ENCODE data around the gene ZNF799. TPM values are rescaled to one million over a fixed set of nuclear protein-coding genes. Genes with fewer than 3 reads are reported as not detected.
A peak's percentile ranks its signal among the peaks of the same experiment; 100 is the strongest.
"Not testable (repeated sequence)": the region's sequence is repeated elsewhere in the genome, so short reads cannot be mapped to it uniquely, and the experiment has no call there.

ZNF799 gene
- total RNA-seq, 1 donor = 3.3 TPM

GRCh38 chr19:12365236-12366162, 35.6 kb downstream of the ZNF799 start, which contains the start of gene ZNF442:
ZNF442 (minus strand) TSS chr19:12365683; CDS start chr19:12363631, 2,052 bp downstream.
- peak; percentile 66 for TF ChIP-seq CTCF (IDR thresholded peaks at IDR 0.05; ENCODE audit: extremely low read depth, low read depth, low read length)
- H3K4me2 ChIP-seq (ENCODE audit: insufficient read depth, low read length) = peak within 1 kb of the TSS; percentile 81
- no peaks in the 10 kb centered on the region for H4K20me1 ChIP-seq (ENCODE audit: insufficient read depth, low read length)
- peak within 1 kb of the TSS; percentile 84 for H3K27ac ChIP-seq (ENCODE audit: low read depth, low read length)
- peaks cover 11% of the 10 kb centered on the region for H3K79me2 ChIP-seq (ENCODE audit: insufficient read depth, low read length)
- DNase-seq (ENCODE audit: insufficient read length, low spot score, missing footprints) = peak; percentile 99
- peak within 1 kb of the TSS; percentile 94 for H2AFZ ChIP-seq (ENCODE audit: low read length)
- no peaks in the 10 kb centered on the region for H3K27me3 ChIP-seq (ENCODE audit: insufficient read depth, low read length)
- H3K4me3 ChIP-seq (ENCODE audit: insufficient read depth, low read length) = peak within 1 kb of the TSS; percentile 81
- no peaks in the 10 kb centered on the region for H3K36me3 ChIP-seq (ENCODE audit: insufficient read depth, low read length)
- peaks cover 10% of the 10 kb centered on the region for H3K4me1 ChIP-seq (ENCODE audit: insufficient read depth, low read length)
- no peaks in the 10 kb centered on the region for H3K9me3 ChIP-seq (ENCODE audit: low read depth, low read length)

GRCh38 chr19:12364391-12365235, 36.5 kb downstream of the ZNF799 start:
- Histone ChIP-seq H3K36me3 (ENCODE audit: insufficient read depth, low read length) (no peaks in the 10 kb centered on the region), H3K79me2 (ENCODE audit: insufficient read depth, low read length) (peaks cover 11% of the 10 kb centered on the region), H3K4me1 (ENCODE audit: insufficient read depth, low read length) (peaks cover 10% of the 10 kb centered on the region), H3K4me3 (ENCODE audit: insufficient read depth, low read length) (peak overlapping the region; percentile 81), H3K27me3 (ENCODE audit: insufficient read depth, low read length) (no peaks in the 10 kb centered on the region), H2AFZ (ENCODE audit: low read length) (peak overlapping the region; percentile 94), H3K9me3 (ENCODE audit: low read depth, low read length) (no peaks in the 10 kb centered on the region), H4K20me1 (ENCODE audit: insufficient read depth, low read length) (no peaks in the 10 kb centered on the region), H3K27ac (ENCODE audit: low read depth, low read length) (peak overlapping the region; percentile 84), H3K4me2 (ENCODE audit: insufficient read depth, low read length) (peak overlapping the region; percentile 81)
- no peak for TF ChIP-seq CTCF (IDR thresholded peaks at IDR 0.05; ENCODE audit: extremely low read depth, low read depth, low read length)
- DNase-seq (ENCODE audit: insufficient read length, low spot score, missing footprints) = peak; percentile 75

GRCh38 chr19:12362236-12362635, 38.8 kb downstream of the ZNF799 start:
- H3K4me3 ChIP-seq (ENCODE audit: insufficient read depth, low read length); H4K20me1 ChIP-seq (ENCODE audit: insufficient read depth, low read length); H3K27ac ChIP-seq (ENCODE audit: low read depth, low read length); H3K9me3 ChIP-seq (ENCODE audit: low read depth, low read length); H3K36me3 ChIP-seq (ENCODE audit: insufficient read depth, low read length); H3K4me2 ChIP-seq (ENCODE audit: insufficient read depth, low read length); H3K27me3 ChIP-seq (ENCODE audit: insufficient read depth, low read length); H2AFZ ChIP-seq (ENCODE audit: low read length); DNase-seq (ENCODE audit: insufficient read length, low spot score, missing footprints); H3K4me1 ChIP-seq (ENCODE audit: insufficient read depth, low read length): not testable (repeated sequence)
- peaks cover 16% of the 10 kb centered on the region for H3K79me2 ChIP-seq (ENCODE audit: insufficient read depth, low read length)

- no peak overlapping the region for H3K27ac ChIP-seq (ENCODE audit: low read depth, low read length)
Measured at GRCh38 chr19:12353375-12353774, 47.7 kb downstream of the ZNF799 start.

More at GRCh38 chr19:12353375-12353774, 47.7 kb downstream of the ZNF799 start:
- H3K4me3 ChIP-seq (ENCODE audit: insufficient read depth, low read length) = no peak overlapping the region
- no peak overlapping the region for H2AFZ ChIP-seq (ENCODE audit: low read length)
- H3K9me3 ChIP-seq (ENCODE audit: low read depth, low read length) = peaks cover 35% of the 10 kb centered on the region
- H4K20me1 ChIP-seq (ENCODE audit: insufficient read depth, low read length) = no peaks in the 10 kb centered on the region
- H3K36me3 ChIP-seq (ENCODE audit: insufficient read depth, low read length) = peaks cover 23% of the 10 kb centered on the region
- no peak for DNase-seq (ENCODE audit: insufficient read length, low spot score, missing footprints)
- no peaks in the 10 kb centered on the region for H3K27me3 ChIP-seq (ENCODE audit: insufficient read depth, low read length)
- no peaks in the 10 kb centered on the region for H3K4me1 ChIP-seq (ENCODE audit: insufficient read depth, low read length)
- no peak overlapping the region for H3K4me2 ChIP-seq (ENCODE audit: insufficient read depth, low read length)
- no peak for TF ChIP-seq CTCF (IDR thresholded peaks at IDR 0.05; ENCODE audit: extremely low read depth, low read depth, low read length)
- H3K79me2 ChIP-seq (ENCODE audit: insufficient read depth, low read length) = peaks cover 5% of the 10 kb centered on the region
